Prostate gland (tissue), 2 donors: ENCODE measurements around the gene RASSF9.

Source experiments
- POLR2A ChIP-seq: fragments of 450-650 bp; IDR thresholded peaks from one replicate; pipeline ENCODE4 v1.6.1; 2016; ENCODE audit warnings: antibody characterized with exemption, mild to moderate bottlenecking
- TF ChIP-seq, protein P1 (sequence below), 4 experiments: fragments of 200-600 bp in 2 of 4; fragments of 450-650 bp in 2 of 4; sonication (generic) in 2 of 4; IDR thresholded peaks; 1 replicate in 3 of 4; 2 replicates in 1 of 4; pipeline ENCODE4 v1.5.1; 2016 to 2019; ENCODE audit warnings: antibody characterized with exemption in 4 of 4, mild to moderate bottlenecking in 2 of 4, moderate library complexity in 2 of 4

DNA sequence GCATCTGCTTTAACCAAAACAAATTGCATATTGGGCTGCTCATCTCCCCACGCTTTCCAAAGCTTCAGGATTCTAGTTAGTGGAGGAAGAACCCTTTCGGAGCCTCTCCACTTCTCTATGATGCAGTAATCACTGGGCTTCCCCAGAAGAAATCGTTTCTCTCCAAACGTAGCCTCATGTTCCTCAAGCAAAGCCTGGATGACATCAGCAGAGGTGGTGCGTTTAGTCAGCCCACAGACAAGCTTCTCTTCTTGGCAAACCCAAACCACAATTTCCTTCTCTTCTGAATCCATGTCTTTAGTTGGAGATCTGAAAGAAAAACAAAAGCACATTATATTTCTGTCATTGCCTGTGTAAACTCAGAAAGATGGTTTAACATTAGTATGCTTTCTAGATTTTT is 30.6 kb downstream of the RASSF9 start:
- TF ChIP-seq POLR2A: no peak
- TF ChIP-seq, protein P1, sequence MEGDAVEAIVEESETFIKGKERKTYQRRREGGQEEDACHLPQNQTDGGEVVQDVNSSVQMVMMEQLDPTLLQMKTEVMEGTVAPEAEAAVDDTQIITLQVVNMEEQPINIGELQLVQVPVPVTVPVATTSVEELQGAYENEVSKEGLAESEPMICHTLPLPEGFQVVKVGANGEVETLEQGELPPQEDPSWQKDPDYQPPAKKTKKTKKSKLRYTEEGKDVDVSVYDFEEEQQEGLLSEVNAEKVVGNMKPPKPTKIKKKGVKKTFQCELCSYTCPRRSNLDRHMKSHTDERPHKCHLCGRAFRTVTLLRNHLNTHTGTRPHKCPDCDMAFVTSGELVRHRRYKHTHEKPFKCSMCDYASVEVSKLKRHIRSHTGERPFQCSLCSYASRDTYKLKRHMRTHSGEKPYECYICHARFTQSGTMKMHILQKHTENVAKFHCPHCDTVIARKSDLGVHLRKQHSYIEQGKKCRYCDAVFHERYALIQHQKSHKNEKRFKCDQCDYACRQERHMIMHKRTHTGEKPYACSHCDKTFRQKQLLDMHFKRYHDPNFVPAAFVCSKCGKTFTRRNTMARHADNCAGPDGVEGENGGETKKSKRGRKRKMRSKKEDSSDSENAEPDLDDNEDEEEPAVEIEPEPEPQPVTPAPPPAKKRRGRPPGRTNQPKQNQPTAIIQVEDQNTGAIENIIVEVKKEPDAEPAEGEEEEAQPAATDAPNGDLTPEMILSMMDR (IDR thresholded peaks at IDR 0.05): no peak
